ENCODE results near the gene SMAD6. TPM values are rescaled to one million over a fixed set of nuclear protein-coding genes. Genes with fewer than 3 reads are reported as not detected.

The SMAD6 gene
- total and polyA plus RNA-seq, 9 of the 15 experiments (the other 6 are each of a cell fraction or from before 2014, with no cell fraction given), result 0.10 to 15.5 (median 3.7) TPM

- TF ChIP-seq CREB3L1 (IDR thresholded peaks at IDR 0.05; ENCODE audit: borderline replicate concordance, low read depth) (peak; percentile 39; the same call in 1 of the 2 replicates), IRF2 (CRISPR knock-in tag; IDR thresholded peaks at IDR 0.05) (no peak), GTF2B (IDR thresholded peaks at IDR 0.05; ENCODE audit: extremely low read depth, insufficient read length) (no peak), FOXJ3 (CRISPR knock-in tag; IDR thresholded peaks at IDR 0.05) (no peak), YBX1 (IDR thresholded peaks at IDR 0.05) (no peak), ZNF589 (CRISPR knock-in tag; IDR thresholded peaks at IDR 0.05; ENCODE audit: low read depth) (peak; percentile 96), CBX1 (IDR thresholded peaks at IDR 0.05; ENCODE audit: low read depth) (no peak), SMAD1 (IDR thresholded peaks at IDR 0.05; ENCODE audit: low read depth, low read length, partially characterized antibody) (no peak), ARID1B (IDR thresholded peaks at IDR 0.05) (peak; percentile 98), U2AF2 (optimal IDR thresholded peaks at IDR 0.05; ENCODE audit: low read depth, low read length) (no peak), ZFPM2 (CRISPR knock-in tag; IDR thresholded peaks at IDR 0.05) (no peak), ZKSCAN3 (CRISPR knock-in tag; IDR thresholded peaks at IDR 0.05) (no peak), ZZZ3 (IDR thresholded peaks at IDR 0.05) (no peak), ELF2 (CRISPR knock-in tag; IDR thresholded peaks at IDR 0.05) (no peak), SMARCC2 (IDR thresholded peaks at IDR 0.05; ENCODE audit: low read depth) (peak; percentile 94), NFYB (IDR thresholded peaks at IDR 0.05; ENCODE audit: extremely low read depth, insufficient read length) (no peak), ZNF134 (CRISPR knock-in tag; conservative IDR thresholded peaks at IDR 0.05) (0 out of 2 replicates have a peak, but pooled peaks have one; percentile 4), SIN3B (IDR thresholded peaks at IDR 0.05; ENCODE audit: low read depth) (no peak), ZNF778 (CRISPR knock-in tag; IDR thresholded peaks at IDR 0.05) (no peak), CREM (IDR thresholded peaks at IDR 0.05; ENCODE audit: low read depth) (peak; percentile 79), RB1 (IDR thresholded peaks at IDR 0.05; ENCODE audit: low read depth) (0 out of 2 replicates have a peak, but pooled peaks have one; percentile 35)
- TF ChIP-seq, protein P1, sequence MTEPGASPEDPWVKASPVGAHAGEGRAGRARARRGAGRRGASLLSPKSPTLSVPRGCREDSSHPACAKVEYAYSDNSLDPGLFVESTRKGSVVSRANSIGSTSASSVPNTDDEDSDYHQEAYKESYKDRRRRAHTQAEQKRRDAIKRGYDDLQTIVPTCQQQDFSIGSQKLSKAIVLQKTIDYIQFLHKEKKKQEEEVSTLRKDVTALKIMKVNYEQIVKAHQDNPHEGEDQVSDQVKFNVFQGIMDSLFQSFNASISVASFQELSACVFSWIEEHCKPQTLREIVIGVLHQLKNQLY (CRISPR knock-in tag; conservative IDR thresholded peaks at IDR 0.05), result no peak
- TF ChIP-seq, protein P2, sequence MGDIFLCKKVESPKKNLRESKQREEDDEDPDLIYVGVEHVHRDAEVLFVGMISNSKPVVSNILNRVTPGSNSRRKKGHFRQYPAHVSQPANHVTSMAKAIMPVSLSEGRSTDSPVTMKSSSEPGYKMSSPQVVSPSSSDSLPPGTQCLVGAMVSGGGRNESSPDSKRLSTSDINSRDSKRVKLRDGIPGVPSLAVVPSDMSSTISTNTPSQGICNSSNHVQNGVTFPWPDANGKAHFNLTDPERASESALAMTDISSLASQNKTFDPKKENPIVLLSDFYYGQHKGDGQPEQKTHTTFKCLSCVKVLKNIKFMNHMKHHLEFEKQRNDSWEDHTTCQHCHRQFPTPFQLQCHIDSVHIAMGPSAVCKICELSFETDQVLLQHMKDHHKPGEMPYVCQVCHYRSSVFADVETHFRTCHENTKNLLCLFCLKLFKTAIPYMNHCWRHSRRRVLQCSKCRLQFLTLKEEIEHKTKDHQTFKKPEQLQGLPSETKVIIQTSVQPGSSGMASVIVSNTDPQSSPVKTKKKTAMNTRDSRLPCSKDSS (IDR thresholded peaks at IDR 0.05; ENCODE audit: low read depth, partially characterized antibody), result no peak
- TF ChIP-seq, protein P3, sequence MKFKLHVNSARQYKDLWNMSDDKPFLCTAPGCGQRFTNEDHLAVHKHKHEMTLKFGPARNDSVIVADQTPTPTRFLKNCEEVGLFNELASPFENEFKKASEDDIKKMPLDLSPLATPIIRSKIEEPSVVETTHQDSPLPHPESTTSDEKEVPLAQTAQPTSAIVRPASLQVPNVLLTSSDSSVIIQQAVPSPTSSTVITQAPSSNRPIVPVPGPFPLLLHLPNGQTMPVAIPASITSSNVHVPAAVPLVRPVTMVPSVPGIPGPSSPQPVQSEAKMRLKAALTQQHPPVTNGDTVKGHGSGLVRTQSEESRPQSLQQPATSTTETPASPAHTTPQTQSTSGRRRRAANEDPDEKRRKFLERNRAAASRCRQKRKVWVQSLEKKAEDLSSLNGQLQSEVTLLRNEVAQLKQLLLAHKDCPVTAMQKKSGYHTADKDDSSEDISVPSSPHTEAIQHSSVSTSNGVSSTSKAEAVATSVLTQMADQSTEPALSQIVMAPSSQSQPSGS (CRISPR knock-in tag; IDR thresholded peaks at IDR 0.05), result no peak
These were observed 22.4 kb upstream of the SMAD6 start (continued) for GRCh38 chr15:66679657-66680108.

Data from K562 (cell line).